Measurements from ENCODE around the gene ZSWIM3.
"Not testable (repeated sequence)": the region's sequence is repeated elsewhere in the genome, so short reads cannot be mapped to it uniquely, and the experiment has no call there.

ZSWIM3 gene

GRCh38 chr20:45857114-45857881, at the start of gene ZSWIM3, which contains the start of gene ACOT8:
Gene ZSWIM3, plus strand, starts transcription at chr20:45857614. Its CDS starts 212 bp downstream, at chr20:45857826.
Gene ACOT8, minus strand, starts transcription at chr20:45857392. Its CDS starts 77 bp downstream, at chr20:45857315.
- DNase-seq (ENCODE audit: low spot score), result peak; percentile 100

DNA sequence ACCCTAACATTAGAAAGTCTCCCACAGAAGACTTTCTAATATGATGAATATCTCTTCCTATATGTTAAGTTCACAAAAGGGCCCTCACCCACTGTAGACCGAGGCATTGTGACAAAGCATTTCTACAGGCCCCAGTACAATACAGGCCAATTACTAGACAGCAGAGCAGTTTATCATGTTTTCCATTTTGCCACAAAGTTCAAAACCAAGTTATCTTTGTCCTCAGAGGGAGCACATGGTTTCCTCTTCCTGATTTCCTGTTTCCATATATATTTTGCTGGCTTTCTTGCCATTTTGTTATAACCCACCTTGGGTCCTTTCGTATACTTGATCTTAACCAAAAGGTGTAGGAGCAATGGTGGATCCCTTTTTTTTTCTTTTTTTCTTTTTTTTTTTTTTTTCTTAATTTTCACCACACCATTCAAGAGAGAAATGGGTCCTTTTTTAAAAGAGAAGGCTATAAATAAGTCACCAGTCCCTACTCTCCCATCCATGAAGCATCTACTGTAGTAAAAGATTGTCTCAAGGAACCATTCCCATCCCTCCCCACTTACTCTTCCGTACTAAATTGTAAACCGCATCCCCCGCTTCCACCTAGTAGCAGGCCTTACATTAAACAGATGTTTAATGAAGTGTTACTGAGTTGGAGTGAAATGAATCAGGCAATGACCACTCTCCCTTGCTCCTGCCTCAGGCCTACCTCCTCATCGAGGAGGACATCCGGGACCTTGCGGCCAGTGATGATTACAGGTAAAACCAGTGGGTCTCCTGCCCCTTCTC, 47.0 kb upstream of the ZSWIM3 start:
- no peak for DNase-seq (ENCODE audit: low spot score)

- DNase-seq (ENCODE audit: low spot score), result peak; percentile 99
These were observed 45.0 kb upstream of the ZSWIM3 start, which contains the start of gene UBE2C for GRCh38 chr20:45812157-45813005. Gene UBE2C, plus strand, starts transcription at chr20:45812644. Its CDS starts 52 bp downstream, at chr20:45812696.

DNA sequence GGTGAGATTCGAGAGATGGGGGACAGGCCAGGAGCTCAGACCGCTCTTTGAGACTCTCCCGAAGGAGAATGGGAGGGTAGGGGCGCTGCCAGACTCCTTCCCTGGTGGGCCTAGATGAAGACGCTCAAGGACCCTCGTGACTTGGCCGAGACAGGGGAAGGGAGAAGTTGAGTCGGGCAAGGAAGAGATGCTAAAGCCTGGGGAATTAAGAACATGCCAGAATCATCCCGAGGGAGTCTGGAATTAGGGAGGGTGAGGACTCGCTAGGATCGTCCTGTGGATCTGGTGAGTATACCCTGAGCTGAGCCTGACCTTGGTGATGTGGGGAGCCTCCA, 44.4 kb upstream of the ZSWIM3 start:
- DNase-seq (ENCODE audit: low spot score), result no peak

GRCh38 chr20:45813489-45813888, 43.9 kb upstream of the ZSWIM3 start:
- no peak for DNase-seq (ENCODE audit: low spot score)

DNA sequence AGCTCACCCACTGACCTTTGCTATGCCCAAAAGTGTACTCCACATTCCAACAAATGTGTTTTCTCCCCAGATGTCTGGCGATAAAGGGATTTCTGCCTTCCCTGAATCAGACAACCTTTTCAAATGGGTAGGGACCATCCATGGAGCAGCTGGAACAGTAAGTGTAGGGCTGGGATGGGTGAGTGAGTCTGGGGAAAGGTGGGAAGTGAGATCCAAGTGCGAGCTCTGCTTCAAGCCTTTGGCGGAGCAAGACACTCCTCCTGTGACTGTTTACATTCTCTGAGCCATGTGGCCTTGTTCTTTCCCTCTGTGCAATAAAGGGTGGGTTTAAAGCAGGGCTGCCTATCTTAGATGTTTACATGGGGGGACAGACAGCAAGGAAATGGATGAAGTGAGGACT, 43.1 kb upstream of the ZSWIM3 start:
- DNase-seq (ENCODE audit: low spot score), result no peak

- no peak for DNase-seq (ENCODE audit: low spot score)
These were observed 40.5 kb upstream of the ZSWIM3 start for GRCh38 chr20:45816951-45817350.

GRCh38 chr20:45817376-45818194, 39.8 kb upstream of the ZSWIM3 start:
- peak; percentile 68 for DNase-seq (ENCODE audit: low spot score)

DNA sequence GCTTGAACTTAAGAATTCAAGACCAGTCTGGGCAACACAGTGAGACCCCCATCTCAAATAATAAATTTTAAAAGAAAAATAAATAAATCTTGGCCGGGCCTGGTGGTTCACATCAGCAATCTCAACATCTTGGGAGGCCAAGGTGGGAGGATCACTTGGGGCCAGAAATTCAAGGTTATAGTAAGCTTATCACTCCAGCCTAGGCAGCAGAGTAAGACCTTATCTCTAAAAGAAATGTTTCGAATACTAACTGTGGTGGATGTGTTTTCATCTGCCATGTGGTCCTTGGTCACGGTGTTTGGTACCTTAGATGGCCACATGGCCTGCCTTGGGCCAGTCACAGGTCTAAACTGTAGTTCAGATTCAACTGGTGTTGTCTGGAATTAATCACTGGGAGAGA, 39.2 kb upstream of the ZSWIM3 start:
- DNase-seq (ENCODE audit: low spot score), result no peak

DNA sequence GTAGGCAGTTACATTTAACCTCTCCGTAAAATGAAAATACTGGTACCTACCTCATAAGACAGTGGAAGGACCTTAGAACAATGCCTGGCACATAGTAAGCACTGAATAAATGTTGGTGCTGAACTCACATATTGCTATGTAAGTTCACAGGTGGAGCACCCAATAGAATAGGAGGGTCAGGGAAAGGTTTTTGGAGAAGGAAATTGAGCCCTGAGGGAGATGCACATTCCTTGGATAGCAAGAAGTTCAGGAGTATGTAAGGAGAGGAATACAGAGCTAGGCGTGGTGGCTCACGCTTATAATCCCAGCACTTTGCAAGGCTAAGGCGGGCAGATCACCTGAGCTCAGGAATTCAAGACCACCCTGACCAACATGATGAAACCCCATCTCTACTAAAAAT, 37.9 kb upstream of the ZSWIM3 start:
- DNase-seq (ENCODE audit: low spot score), result no peak

DNA sequence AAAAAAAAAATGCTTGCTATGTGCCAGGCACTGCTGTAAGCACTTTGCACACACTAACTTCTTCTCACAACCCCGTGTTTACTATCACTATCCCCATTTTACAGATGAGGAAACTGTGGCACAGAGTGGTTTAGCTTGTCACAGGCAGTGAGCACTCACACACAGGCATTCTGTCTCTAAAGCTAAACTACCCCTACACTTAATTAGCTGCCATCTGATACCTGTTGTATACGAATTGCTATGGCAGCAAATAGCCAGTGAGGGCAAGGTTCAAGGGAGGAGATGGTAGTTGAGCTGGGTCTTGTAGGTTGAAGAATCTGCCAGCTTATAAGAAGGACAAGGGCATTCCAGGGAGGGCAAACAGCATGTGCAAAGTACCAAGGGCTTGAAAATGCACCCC, 35.5 kb upstream of the ZSWIM3 start:
- no peak for DNase-seq (ENCODE audit: low spot score)

GRCh38 chr20:45822857-45823256, 34.6 kb upstream of the ZSWIM3 start:
- DNase-seq (ENCODE audit: low spot score), result peak; percentile 39

DNA sequence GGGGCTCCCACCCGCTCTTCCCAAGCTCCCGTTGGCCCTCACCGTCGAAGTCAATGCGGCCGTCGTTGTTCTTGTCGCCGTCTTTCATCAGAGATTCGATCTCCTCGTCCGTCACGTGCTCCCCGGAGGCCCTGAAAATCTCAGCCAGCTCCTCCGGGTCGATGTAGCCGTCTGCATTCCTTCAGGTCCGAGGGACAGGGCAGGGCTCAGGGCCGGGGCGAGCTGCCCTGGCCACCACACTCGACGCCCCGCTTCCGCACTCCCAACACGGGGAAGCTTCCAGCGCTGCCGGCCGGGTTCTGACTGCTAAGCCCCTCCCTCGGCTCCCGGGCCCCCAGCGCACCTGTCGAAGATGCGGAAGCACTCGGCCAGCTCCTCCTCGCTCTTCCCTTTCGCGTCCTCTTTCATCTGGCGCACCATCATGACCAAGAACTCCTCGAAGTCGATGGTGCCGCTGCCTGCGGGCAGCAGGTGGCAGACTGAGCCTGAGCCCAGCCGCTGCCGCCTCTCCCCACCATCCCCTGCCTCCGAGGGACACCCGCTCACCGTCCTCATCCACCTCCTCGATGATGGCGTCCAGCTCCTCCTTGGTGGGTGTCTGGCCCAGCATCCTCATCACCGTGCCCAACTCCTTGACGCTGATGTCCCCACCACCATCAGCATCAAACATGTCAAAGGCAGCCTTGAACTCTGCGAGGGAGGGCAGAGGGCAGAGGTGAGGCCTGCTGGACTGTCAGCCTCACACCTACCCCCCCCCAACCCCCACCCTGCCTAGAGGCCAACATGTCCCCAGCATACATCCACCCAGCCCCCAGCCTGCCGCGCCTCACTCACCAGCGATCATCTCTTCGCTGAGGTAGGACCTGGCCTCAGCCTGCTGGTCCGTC, 33.2 kb upstream of the ZSWIM3 start:
- peak; percentile 62 for DNase-seq (ENCODE audit: low spot score)

DNA sequence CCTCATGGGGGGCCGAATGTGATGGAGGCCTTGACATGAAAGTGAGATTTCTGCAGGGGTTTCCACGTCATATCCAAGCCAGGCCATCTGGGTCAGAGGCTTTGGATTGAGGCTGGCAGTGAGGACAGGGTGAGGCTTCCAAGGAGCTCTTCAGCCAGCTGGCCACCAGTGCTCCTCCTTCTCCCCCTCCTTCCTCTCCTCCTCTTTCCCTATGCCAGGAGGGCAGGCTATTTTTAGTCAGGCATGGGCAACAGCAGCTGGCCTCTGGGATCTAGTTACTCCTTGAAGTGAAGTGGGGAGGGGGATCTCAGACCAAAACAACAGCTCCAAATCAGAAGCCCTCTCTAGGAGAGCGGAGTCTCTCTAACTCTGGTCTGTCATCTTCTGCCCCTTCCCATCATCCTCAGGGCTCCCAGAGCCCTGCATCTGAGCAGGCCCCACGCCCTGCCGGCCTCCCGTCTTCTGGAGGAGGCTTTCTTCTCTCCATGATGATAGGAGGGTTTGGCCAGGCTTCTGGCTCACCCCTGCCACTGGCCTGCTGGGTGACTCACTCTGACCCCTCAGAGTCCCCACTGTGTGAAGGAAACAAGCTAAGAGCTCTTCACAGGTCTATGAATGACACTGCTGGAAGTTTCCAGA, 30.9 kb upstream of the ZSWIM3 start:
- no peak for DNase-seq (ENCODE audit: low spot score)

DNA sequence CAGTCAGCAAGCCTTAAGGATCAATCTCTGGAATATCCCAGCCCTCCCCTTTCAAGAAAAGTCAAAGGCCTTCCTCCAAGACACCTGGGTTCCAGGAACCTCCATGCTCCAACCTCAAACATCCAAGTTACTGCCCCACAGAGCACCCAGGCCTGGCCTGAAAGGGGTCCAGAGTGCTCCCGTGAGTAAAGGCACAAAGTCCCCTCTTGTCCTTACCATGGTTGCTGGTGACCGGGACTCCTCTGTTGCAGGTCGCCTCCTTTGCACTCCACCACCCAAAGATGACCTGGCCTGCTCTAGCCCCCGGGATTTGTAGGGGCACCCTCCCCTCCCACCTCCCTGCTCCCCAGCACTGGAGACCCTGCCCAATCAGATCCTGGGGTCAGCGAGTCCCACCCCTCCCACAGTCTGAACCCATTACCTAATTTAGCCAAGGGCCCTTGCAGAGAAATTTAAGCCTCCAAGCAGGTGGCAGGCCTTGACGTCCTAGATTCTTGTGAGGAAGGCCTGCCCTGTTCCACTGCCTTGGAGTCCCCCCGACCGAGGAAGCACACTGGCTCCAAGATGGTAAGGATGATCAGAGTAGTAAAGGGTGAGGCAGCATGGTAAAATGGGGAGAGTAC, 30.3 kb upstream of the ZSWIM3 start, which contains the start of gene TNNC2:
Gene TNNC2 (minus strand): TSS at position 283 of the 623 bp plus-strand sequence. CDS start 64 bp downstream, at position 219.
- no peak for DNase-seq (ENCODE audit: low spot score)

DNA sequence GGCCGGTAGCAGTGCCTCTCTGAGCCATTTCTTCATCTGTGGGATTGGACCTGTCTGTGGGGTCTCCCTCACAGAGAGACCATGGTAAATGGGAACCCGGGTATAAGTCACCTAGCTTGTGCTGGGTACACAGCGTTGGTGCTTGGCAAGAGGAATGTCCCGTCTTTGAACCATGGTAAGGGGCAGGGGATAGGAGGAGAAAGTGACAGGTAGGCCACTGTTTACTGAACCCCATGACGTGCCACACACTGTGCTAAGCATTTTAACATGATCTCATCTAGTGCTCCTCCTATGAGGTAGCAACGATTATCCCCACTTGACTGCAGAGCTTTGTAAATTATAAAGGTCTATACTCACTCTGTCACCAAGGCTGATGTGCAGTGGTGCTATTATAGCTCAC, 29.7 kb upstream of the ZSWIM3 start:
- DNase-seq (ENCODE audit: low spot score), result no peak

DNA sequence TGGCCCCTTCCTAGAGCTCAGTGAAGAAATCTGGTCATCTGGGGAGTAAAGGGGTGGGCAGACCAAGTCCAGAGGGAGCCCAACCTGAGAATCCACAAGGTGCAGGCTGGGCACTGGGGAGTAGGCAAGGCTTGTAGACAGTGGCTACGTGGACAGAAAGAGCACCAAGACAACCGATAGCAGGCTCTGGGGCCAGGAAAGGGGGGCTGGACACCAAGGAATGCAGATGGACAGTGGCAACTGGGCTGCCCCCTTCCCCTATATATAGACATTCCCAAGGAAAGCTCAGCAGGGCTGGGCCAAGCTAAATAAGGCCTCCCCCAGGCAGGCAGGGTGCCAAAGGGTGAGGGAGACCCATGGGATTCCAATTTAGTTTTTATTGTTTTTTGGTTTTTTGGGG, 28.8 kb upstream of the ZSWIM3 start:
- no peak for DNase-seq (ENCODE audit: low spot score)

DNA sequence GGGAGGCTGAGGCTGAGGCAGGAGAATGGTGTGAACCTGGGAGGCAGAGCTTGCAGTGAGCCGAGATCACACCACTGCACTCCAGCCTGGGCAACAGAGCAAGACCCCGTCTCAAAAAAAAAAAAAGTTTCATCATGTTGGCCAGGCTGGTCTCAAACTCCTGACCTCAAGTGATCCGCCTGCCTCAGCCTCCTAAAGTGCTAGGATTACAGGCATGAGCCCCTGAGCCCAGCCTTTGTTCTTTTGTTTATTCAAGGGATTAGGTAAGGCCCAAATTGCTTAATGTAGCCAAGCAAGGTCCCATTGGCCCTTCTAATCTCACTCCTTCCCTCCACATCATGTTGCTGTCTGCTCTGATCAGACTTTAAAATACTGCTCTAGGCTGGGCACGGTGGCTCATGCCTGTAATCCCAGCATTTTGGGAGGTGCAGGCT, 27.7 kb upstream of the ZSWIM3 start:
- DNase-seq (ENCODE audit: low spot score), result not testable (repeated sequence)

GRCh38 chr20:45832619-45833018, 24.8 kb upstream of the ZSWIM3 start:
- DNase-seq (ENCODE audit: low spot score), result no peak

Measured in kidney tubule cell (primary cell).